ENCODE measurements around the gene TCEAL4. TPM values are rescaled to one million over a fixed set of nuclear protein-coding genes. Genes with fewer than 3 reads are reported as not detected.

Gene TCEAL4
- total and polyA plus RNA-seq, 2 experiments from 2014 or later = 25.4 to 148 TPM

GRCh38 chrX:103573202-103573601, 12.1 kb upstream of the TCEAL4 start:
- H3K9me3 Mint-ChIP-seq = no peaks in the 10 kb centered on the region
- H3K4me1 ChIP-seq (ENCODE audit: insufficient read depth) = no peaks in the 10 kb centered on the region
- no peaks in the 10 kb centered on the region for H3K36me3 Mint-ChIP-seq (ENCODE audit: low read depth)
- no peak overlapping the region for H3K4me3 ChIP-seq
- no peaks in the 10 kb centered on the region for H3K79me2 ChIP-seq (replicated peaks; ENCODE audit: insufficient read depth)
- H2AFZ ChIP-seq = no peak overlapping the region
- TF ChIP-seq ZNF331 (CRISPR knock-in tag; IDR thresholded peaks at IDR 0.05; ENCODE audit: low read depth) (no peak), POLR2AphosphoS5 (IDR thresholded peaks at IDR 0.05; ENCODE audit: low read depth) (no peak), ETS1 (IDR thresholded peaks at IDR 0.05) (no peak), NANOG (IDR thresholded peaks at IDR 0.05; ENCODE audit: borderline replicate concordance) (no peak), CTCF (conservative IDR thresholded peaks at IDR 0.05; ENCODE audit: low read depth in 2 of 2) (no peak), ZNF114 (CRISPR knock-in tag; IDR thresholded peaks at IDR 0.05) (no peak), CREB1 (CRISPR knock-in tag; IDR thresholded peaks at IDR 0.05; ENCODE audit: low read depth) (no peak)
- no peaks in the 10 kb centered on the region for H3F3A ChIP-seq (replicated peaks; ENCODE audit: low read depth)
- no peaks in the 10 kb centered on the region for H3K27me3 ChIP-seq (ENCODE audit: insufficient read depth)
- H3K4me3 Mint-ChIP-seq = no peak overlapping the region
- H4K20me1 ChIP-seq (replicated peaks; ENCODE audit: insufficient read depth) = no peaks in the 10 kb centered on the region
- H3K36me3 ChIP-seq (ENCODE audit: insufficient read depth) = no peaks in the 10 kb centered on the region
- DNase-seq (ENCODE audit: low spot score) (peak; percentile 34), ATAC-seq (peak; percentile 85)
- no peaks in the 10 kb centered on the region for H3K4me1 Mint-ChIP-seq
- no peak overlapping the region for H3K27ac ChIP-seq (ENCODE audit: low read depth)
- no peaks in the 10 kb centered on the region for H3K9me2 ChIP-seq (ENCODE audit: insufficient read depth)
- H3K4me2 ChIP-seq = no peak overlapping the region
- no peaks in the 10 kb centered on the region for H3K27me3 Mint-ChIP-seq (ENCODE audit: insufficient read depth, low read depth, poor library complexity)
- no peak overlapping the region for H3K27ac Mint-ChIP-seq

GRCh38 chrX:103584596-103584995, 719 bp upstream of the TCEAL4 start:
- Histone ChIP-seq H3K36me3 (ENCODE audit: insufficient read depth) (no peaks in the 10 kb centered on the region), H3K4me2 (peak overlapping the region; percentile 64), H2AFZ (no peak overlapping the region; the same call in 1 of the 2 replicates), H3K27ac (ENCODE audit: low read depth) (no peak overlapping the region), H4K20me1 (replicated peaks; ENCODE audit: insufficient read depth) (no peaks in the 10 kb centered on the region), H3F3A (replicated peaks; ENCODE audit: low read depth) (no peaks in the 10 kb centered on the region), H3K79me2 (replicated peaks; ENCODE audit: insufficient read depth) (no peaks in the 10 kb centered on the region), H3K4me1 (ENCODE audit: insufficient read depth) (no peaks in the 10 kb centered on the region), H3K4me3 (peak overlapping the region; percentile 76; the same call in 1 of the 2 replicates), H3K27me3 (ENCODE audit: insufficient read depth) (no peaks in the 10 kb centered on the region), H3K9me2 (ENCODE audit: insufficient read depth) (no peaks in the 10 kb centered on the region; the same call in 1 of the 2 replicates)
- H3K27me3 Mint-ChIP-seq (ENCODE audit: insufficient read depth, low read depth, poor library complexity) = peaks cover 6% of the 10 kb centered on the region
- H3K36me3 Mint-ChIP-seq (ENCODE audit: low read depth) = peaks cover 11% of the 10 kb centered on the region
- no peak overlapping the region for H3K27ac Mint-ChIP-seq
- ATAC-seq (peak; percentile 63), DNase-seq (ENCODE audit: low spot score) (peak; percentile 23)
- H3K4me1 Mint-ChIP-seq = peaks cover 7% of the 10 kb centered on the region; the same call in 2 of the 3 replicates
- peak overlapping the region; percentile 94; the same call in 2 of the 3 replicates for H3K4me3 Mint-ChIP-seq
- H3K9me3 Mint-ChIP-seq = no peaks in the 10 kb centered on the region; the same call in 2 of the 3 replicates
- TF ChIP-seq CREB1 (CRISPR knock-in tag; IDR thresholded peaks at IDR 0.05; ENCODE audit: low read depth) (no peak), ZNF331 (CRISPR knock-in tag; IDR thresholded peaks at IDR 0.05; ENCODE audit: low read depth) (no peak), NANOG (IDR thresholded peaks at IDR 0.05; ENCODE audit: borderline replicate concordance) (no peak), STAT1 (IDR thresholded peaks at IDR 0.05; ENCODE audit: unreplicated experiment) (no peak), REST (IDR thresholded peaks at IDR 0.05; ENCODE audit: unreplicated experiment) (no peak)

Data from GM23338 (cell line).